ENCODE measurements around the gene MS4A14.
"Not testable (repeated sequence)": the region's sequence is repeated elsewhere in the genome, so short reads cannot be mapped to it uniquely, and the experiment has no call there.

Gene MS4A14

GRCh38 chr11:60390419-60390818, 5.8 kb upstream of the MS4A14 start:
- DNase-seq (ENCODE audit: low spot score): no peak

GRCh38 chr11:60392361-60392760, 3.9 kb upstream of the MS4A14 start:
- no peak for DNase-seq (ENCODE audit: low spot score)

GRCh38 chr11:60393016-60393415, 3.2 kb upstream of the MS4A14 start:
- no peak for DNase-seq (ENCODE audit: low spot score)

- DNase-seq (ENCODE audit: low spot score): no peak
These were observed 1.4 kb upstream of the MS4A14 start for GRCh38 chr11:60394666-60395380.

- DNase-seq (ENCODE audit: low spot score): no peak
These were observed 540 bp downstream of the MS4A14 start for GRCh38 chr11:60396799-60397198.

- DNase-seq (ENCODE audit: low spot score): no peak
These were observed 23.8 kb downstream of the MS4A14 start for GRCh38 chr11:60420015-60420414.

GRCh38 chr11:60422609-60423008, 26.4 kb downstream of the MS4A14 start:
- DNase-seq (ENCODE audit: low spot score): no peak

- no peak for DNase-seq (ENCODE audit: low spot score)
These were observed 32.3 kb downstream of the MS4A14 start for GRCh38 chr11:60428517-60428916.

- no peak for DNase-seq (ENCODE audit: low spot score)
These were observed 33.0 kb downstream of the MS4A14 start, which contains the start of gene MS4A5 for GRCh38 chr11:60429272-60429671. Gene MS4A5, plus strand, starts transcription at chr11:60429572. Its CDS starts 103 bp downstream, at chr11:60429675.

GRCh38 chr11:60431251-60431650, 35.0 kb downstream of the MS4A14 start:
- DNase-seq (ENCODE audit: low spot score): no peak

- DNase-seq (ENCODE audit: low spot score): no peak
These were observed 37.1 kb downstream of the MS4A14 start for GRCh38 chr11:60433401-60433800.

- no peak for DNase-seq (ENCODE audit: low spot score)
These were observed 50.8 kb downstream of the MS4A14 start for GRCh38 chr11:60447070-60447469.

- no peak for DNase-seq (ENCODE audit: low spot score)
These were observed 51.6 kb downstream of the MS4A14 start for GRCh38 chr11:60447846-60448245.

- DNase-seq (ENCODE audit: low spot score): not testable (repeated sequence)
These were observed 54.9 kb downstream of the MS4A14 start for GRCh38 chr11:60451185-60451584.

GRCh38 chr11:60454212-60454611, 58.0 kb downstream of the MS4A14 start:
- no peak for DNase-seq (ENCODE audit: low spot score)

- DNase-seq (ENCODE audit: low spot score): no peak
These were observed 59.3 kb downstream of the MS4A14 start, which contains the start of gene MS4A1 for GRCh38 chr11:60455531-60456042. Gene MS4A1, plus strand, starts transcription at chr11:60455847. Its CDS starts 6,528 bp downstream, at chr11:60462375.

GRCh38 chr11:60457576-60457975, 61.3 kb downstream of the MS4A14 start:
- DNase-seq (ENCODE audit: low spot score): no peak

GRCh38 chr11:60459345-60459744, 63.1 kb downstream of the MS4A14 start:
- no peak for DNase-seq (ENCODE audit: low spot score)
